H9 (cell line): Measurements from ENCODE around the gene SCAND1. TPM values are rescaled to one million over a fixed set of nuclear protein-coding genes. Genes with fewer than 3 reads are reported as not detected.

Experiments
- DNase-seq: peaks from one replicate; pipeline ENCODE4 v3.0.0-alpha.2; 2017
- H2AFZ ChIP-seq: one replicate; pipeline ENCODE4 v1.6.1; 2013; ENCODE audit warnings: mild to moderate bottlenecking, low read length, control low read depth, moderate library complexity
- H2AK5ac ChIP-seq: 2 replicates; pipeline ENCODE4 v1.6.1; 2013; ENCODE audit warnings: low read length, control low read depth, mixed read lengths; ENCODE audit not compliant: insufficient read length
- H2BK120ac ChIP-seq: one replicate; pipeline ENCODE4 v1.6.1; 2013; ENCODE audit warnings: low read depth, mild to moderate bottlenecking, low read length, control low read depth, inconsistent platforms; ENCODE audit not compliant: poor library complexity, severe bottlenecking
- H2BK12ac ChIP-seq: 2 replicates; pipeline ENCODE4 v1.6.1; 2013; ENCODE audit warnings: low read length, control low read depth, mixed read lengths, low read depth; ENCODE audit not compliant: insufficient read length
- H2BK15ac ChIP-seq: 2 replicates; pipeline ENCODE4 v1.6.1; 2013; ENCODE audit warnings: low read depth, low read length, control low read depth
- H2BK20ac ChIP-seq: one replicate; pipeline ENCODE4 v1.6.1; 2013; ENCODE audit warnings: low read depth, mild to moderate bottlenecking, low read length, control low read depth, inconsistent platforms; ENCODE audit not compliant: poor library complexity, severe bottlenecking
- H2BK5ac ChIP-seq: 2 replicates; pipeline ENCODE4 v1.6.1; 2013; ENCODE audit warnings: low read length, control low read depth, mixed read lengths; ENCODE audit not compliant: insufficient read length
- H3K14ac ChIP-seq: 2 replicates; pipeline ENCODE4 v1.6.1; 2013; ENCODE audit warnings: low read length, control low read depth; ENCODE audit not compliant: insufficient read depth
- H3K18ac ChIP-seq: 2 replicates; pipeline ENCODE4 v1.6.1; 2013; ENCODE audit warnings: low read depth, mild to moderate bottlenecking, mixed read lengths, low read length, control low read depth; ENCODE audit not compliant: insufficient read length
- H3K23ac ChIP-seq: 2 replicates; pipeline ENCODE4 v1.6.1; 2013; ENCODE audit warnings: low read length, control low read depth, mixed read lengths, low read depth; ENCODE audit not compliant: insufficient read length
- H3K23me2 ChIP-seq: 2 replicates; pipeline ENCODE4 v1.6.1; 2013; ENCODE audit warnings: low read depth, mild to moderate bottlenecking, mixed read lengths, low read length, control low read depth; ENCODE audit not compliant: insufficient read length, poor library complexity, severe bottlenecking
- H3K27ac ChIP-seq: 2 replicates; pipeline ENCODE4 v1.5.1; 2013; ENCODE audit warnings: low read length, control low read depth, mixed read lengths, low read depth; ENCODE audit not compliant: insufficient read length
- H3K27me3 ChIP-seq: 2 replicates; pipeline ENCODE4 v1.6.1; 2013; ENCODE audit warnings: low read length, control low read depth, inconsistent platforms; ENCODE audit not compliant: insufficient read depth
- H3K4ac ChIP-seq: 2 replicates; pipeline ENCODE4 v1.6.1; 2013; ENCODE audit warnings: low read depth, mild to moderate bottlenecking, control low read depth, inconsistent platforms, low read length, moderate library complexity
- H3K4me1 ChIP-seq: 2 replicates; pipeline ENCODE4 v1.6.1; 2013; ENCODE audit warnings: low read length, control low read depth, inconsistent platforms; ENCODE audit not compliant: insufficient read depth
- H3K4me2 ChIP-seq: 2 replicates; pipeline ENCODE4 v1.6.1; 2013; ENCODE audit warnings: low read length, control low read depth, mixed read lengths; ENCODE audit not compliant: insufficient read length, insufficient read depth
- H3K56ac ChIP-seq: 2 replicates; pipeline ENCODE4 v1.6.1; 2013; ENCODE audit warnings: low read depth, mild to moderate bottlenecking, mixed read lengths, low read length, control low read depth; ENCODE audit not compliant: insufficient read length
- H3K79me1 ChIP-seq: 2 replicates; pipeline ENCODE4 v1.6.1; 2013; ENCODE audit warnings: low read depth, mild to moderate bottlenecking, moderate library complexity, low read length, control low read depth, inconsistent platforms; ENCODE audit not compliant: insufficient read depth, poor library complexity, severe bottlenecking
- H3K79me2 ChIP-seq: 2 replicates; pipeline ENCODE4 v1.6.1; 2013; ENCODE audit warnings: low read length, control low read depth, inconsistent platforms; ENCODE audit not compliant: insufficient read depth
- H3K9ac ChIP-seq: 2 replicates; pipeline ENCODE4 v1.6.1; 2013; ENCODE audit warnings: low read length, control low read depth, mixed read lengths; ENCODE audit not compliant: insufficient read length; ENCODE audit errors: extremely low read depth
- H3K9me3 ChIP-seq: one replicate; pipeline ENCODE4 v1.6.1; 2013; ENCODE audit warnings: low read depth, low read length, inconsistent platforms; ENCODE audit not compliant: control insufficient read depth
- H3T11ph ChIP-seq: one replicate; pipeline ENCODE4 v1.6.1; 2013; ENCODE audit warnings: mild to moderate bottlenecking, low read length, control low read depth, inconsistent platforms
- H4K20me1 ChIP-seq: one replicate; pipeline ENCODE4 v1.6.1; 2013; ENCODE audit not compliant: control insufficient read depth, insufficient read length, insufficient read depth
- H4K5ac ChIP-seq: 2 replicates; pipeline ENCODE4 v1.6.1; 2013; ENCODE audit warnings: low read depth, mild to moderate bottlenecking, mixed read lengths, low read length, control low read depth; ENCODE audit not compliant: insufficient read length
- H4K8ac ChIP-seq: replicated peaks from 2 replicates; pipeline ENCODE4 v1.6.1; 2013; ENCODE audit warnings: low read length, control low read depth, mixed read lengths, low read depth; ENCODE audit not compliant: insufficient read length
- H4K91ac ChIP-seq: 2 replicates; pipeline ENCODE4 v1.6.1; 2013; ENCODE audit warnings: low read depth, mild to moderate bottlenecking, moderate library complexity, mixed read lengths, low read length, control low read depth; ENCODE audit not compliant: insufficient read length
- H3K27ac Mint-ChIP-seq, 3 experiments: 2 replicates in 2 of 3; 3 replicates in 1 of 3; pipeline ENCODE4 v1.8.0; 2020 to 2021; ENCODE audit warnings: mixed read lengths in 3 of 3, mild to moderate bottlenecking in 1 of 3, moderate library complexity in 1 of 3
- H3K27me3 Mint-ChIP-seq: 2 replicates; pipeline ENCODE4 v1.8.0; 2021; ENCODE audit warnings: low read depth, mild to moderate bottlenecking, moderate library complexity, mixed read lengths
- H3K36me3 Mint-ChIP-seq, 3 experiments: 2 replicates in 2 of 3; 3 replicates in 1 of 3; pipeline ENCODE4 v1.8.0; 2020 to 2021; ENCODE audit warnings: low read depth in 3 of 3, mixed read lengths in 3 of 3; ENCODE audit not compliant: insufficient read depth in 1 of 3
- H3K4me1 Mint-ChIP-seq, 2 experiments: 2 replicates each; pipeline ENCODE4 v1.8.0; 2020; ENCODE audit warnings: mixed read lengths in 2 of 2
- H3K4me3 Mint-ChIP-seq, 2 experiments: 2 replicates in 1 of 2; 3 replicates in 1 of 2; pipeline ENCODE4 v1.8.0; 2020 to 2021; ENCODE audit warnings: mild to moderate bottlenecking in 2 of 2, mixed read lengths in 2 of 2, moderate library complexity in 1 of 2
- H3K9me3 Mint-ChIP-seq, 2 experiments: 2 replicates in 1 of 2; 3 replicates in 1 of 2; pipeline ENCODE4 v1.8.0; 2020; ENCODE audit warnings: mild to moderate bottlenecking in 2 of 2, mixed read lengths in 2 of 2, moderate library complexity in 1 of 2
- WGBS: extraction: QIAGEN DNeasy Blood & Tissue Kit; methylation state at CpG from one replicate; pipeline ENCODE4 v1.1.7; 2013; ENCODE audit warnings: missing lambda C conversion rate, low lambda C conversion rate, mixed read lengths; ENCODE audit not compliant: insufficient read length; ENCODE audit errors: extremely low coverage; 5-methylcytosine and 5-hydroxymethylcytosine counted together
- total RNA-seq: library from RNA; stranded (reverse); gene quantifications from 2 replicates; pipeline ENCODE4 v1.2.1, GENCODE V29; 2021
- TF ChIP-seq, protein P1 (sequence below): fragments of 200-600 bp; sonication (generic); conservative IDR thresholded peaks from 3 replicates; pipeline ENCODE4 v1.8.0; 2021; ENCODE audit warnings: antibody characterized with exemption, mild to moderate bottlenecking

Gene SCAND1
- total RNA-seq, 1 experiment from 2014 or later: 59.1 TPM

GRCh38 chr20:35985806-35986205 is 31.5 kb upstream of the SCAND1 start:
- Histone ChIP-seq H3K27me3 (no peaks in the 10 kb centered on the region), H2BK12ac (no peak overlapping the region), H3K23me2 (no peaks in the 10 kb centered on the region), H3T11ph (no peak overlapping the region), H3K9ac (no peak overlapping the region), H2BK20ac (no peak overlapping the region), H3K4ac (no peak overlapping the region), H3K9me3 (no peaks in the 10 kb centered on the region), H3K4me1 (no peaks in the 10 kb centered on the region), H4K8ac (no peak overlapping the region), H4K5ac (no peak overlapping the region), H2BK5ac (no peak overlapping the region), H2BK15ac (no peak overlapping the region), H3K4me2 (no peak overlapping the region), H3K79me2 (no peaks in the 10 kb centered on the region), H2AFZ (no peak overlapping the region), H4K20me1 (no peaks in the 10 kb centered on the region), H3K23ac (no peak overlapping the region), H2AK5ac (no peak overlapping the region), H3K56ac (no peak overlapping the region), H3K18ac (no peak overlapping the region), H2BK120ac (no peak overlapping the region), H3K79me1 (no peaks in the 10 kb centered on the region), H4K91ac (no peak overlapping the region), H3K14ac (no peak overlapping the region), H3K27ac (no peak overlapping the region)
- TF ChIP-seq, protein P1, sequence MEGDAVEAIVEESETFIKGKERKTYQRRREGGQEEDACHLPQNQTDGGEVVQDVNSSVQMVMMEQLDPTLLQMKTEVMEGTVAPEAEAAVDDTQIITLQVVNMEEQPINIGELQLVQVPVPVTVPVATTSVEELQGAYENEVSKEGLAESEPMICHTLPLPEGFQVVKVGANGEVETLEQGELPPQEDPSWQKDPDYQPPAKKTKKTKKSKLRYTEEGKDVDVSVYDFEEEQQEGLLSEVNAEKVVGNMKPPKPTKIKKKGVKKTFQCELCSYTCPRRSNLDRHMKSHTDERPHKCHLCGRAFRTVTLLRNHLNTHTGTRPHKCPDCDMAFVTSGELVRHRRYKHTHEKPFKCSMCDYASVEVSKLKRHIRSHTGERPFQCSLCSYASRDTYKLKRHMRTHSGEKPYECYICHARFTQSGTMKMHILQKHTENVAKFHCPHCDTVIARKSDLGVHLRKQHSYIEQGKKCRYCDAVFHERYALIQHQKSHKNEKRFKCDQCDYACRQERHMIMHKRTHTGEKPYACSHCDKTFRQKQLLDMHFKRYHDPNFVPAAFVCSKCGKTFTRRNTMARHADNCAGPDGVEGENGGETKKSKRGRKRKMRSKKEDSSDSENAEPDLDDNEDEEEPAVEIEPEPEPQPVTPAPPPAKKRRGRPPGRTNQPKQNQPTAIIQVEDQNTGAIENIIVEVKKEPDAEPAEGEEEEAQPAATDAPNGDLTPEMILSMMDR: no peak
- H3K36me3 Mint-ChIP-seq: no peaks in the 10 kb centered on the region
- no peak overlapping the region for H3K27ac Mint-ChIP-seq
- peaks cover 3% of the 10 kb centered on the region in 2 experiments; a peak in 3 of 4 replicates for H3K4me1 Mint-ChIP-seq
- H3K9me3 Mint-ChIP-seq: no peaks in the 10 kb centered on the region
- DNase-seq: no peak
- H3K27me3 Mint-ChIP-seq: peaks cover 12% of the 10 kb centered on the region
- H3K4me3 Mint-ChIP-seq: no peak overlapping the region
- WGBS: no CpG with 5 or more reads among the region's 2 CpGs
